Activated CD4-positive, alpha-beta T cell treated with anti-CD3 and anti-CD28 coated beads, Interleukin-2, amount 10 ng/mL, durations not matched to agents 7 days and 5 days (primary cell): ENCODE results near the gene ATL1. TPM values are rescaled to one million over a fixed set of nuclear protein-coding genes. Genes with fewer than 3 reads are reported as not detected.
A peak's percentile ranks its signal among the peaks of the same experiment; 100 is the strongest.
"Not testable (repeated sequence)": the region's sequence is repeated elsewhere in the genome, so short reads cannot be mapped to it uniquely, and the experiment has no call there.

Experiments
- CTCF ChIA-PET: fragments of 350-600 bp; sonication (Branson Sonifier 250); formaldehyde crosslinking; loops from one replicate; lab custom pipeline; 2021; ENCODE audit warnings: antibody characterized with exemption; lab: Charles Lee
- POLR2A ChIA-PET: fragments of 350-600 bp; sonication (Branson Sonifier 250); formaldehyde crosslinking; loops from one replicate; lab custom pipeline; 2021; ENCODE audit warnings: antibody characterized with exemption; lab: Charles Lee
- DNase-seq: peaks from one replicate; pipeline ENCODE4 v3.0.0-alpha.2; 2020
- H3K27ac Mint-ChIP-seq: one replicate; pipeline ENCODE4 v1.8.0; 2021; ENCODE audit warnings: mild to moderate bottlenecking, moderate library complexity, mixed read lengths
- H3K27me3 Mint-ChIP-seq: one replicate; pipeline ENCODE4 v1.8.0; 2021; ENCODE audit warnings: mixed read lengths
- H3K36me3 Mint-ChIP-seq: one replicate; pipeline ENCODE4 v1.8.0; 2021; ENCODE audit warnings: low read depth, mixed read lengths
- H3K4me1 Mint-ChIP-seq: one replicate; pipeline ENCODE4 v1.8.0; 2021; ENCODE audit warnings: mixed read lengths
- H3K4me3 Mint-ChIP-seq: one replicate; pipeline ENCODE4 v1.8.0; 2021; ENCODE audit warnings: mild to moderate bottlenecking, moderate library complexity, mixed read lengths
- H3K9me3 Mint-ChIP-seq: one replicate; pipeline ENCODE4 v1.8.0; 2021; ENCODE audit warnings: mixed read lengths
- total RNA-seq, 2 experiments: library from RNA; stranded (reverse); gene quantifications; one replicate each; pipeline ENCODE4 v1.2.3, GENCODE V29; 2021

ATL1 gene
- total RNA-seq, 2 experiments from 2014 or later, result 0.67 to 1.2 TPM

- Mint-ChIP-seq H3K27me3 (peaks cover 3% of the 10 kb centered on the region), H3K4me1 (peaks cover 50% of the 10 kb centered on the region), H3K4me3 (no peak overlapping the region), H3K9me3 (no peaks in the 10 kb centered on the region), H3K36me3 (peaks cover 14% of the 10 kb centered on the region), H3K27ac (no peak overlapping the region)
- no peak for DNase-seq
- ChIA-PET CTCF (interaction anchor here (1.6 kb wide), 1 partner anchor 209 kb away, joined by 3 read pairs; no protein-coding TSS in a partner anchor), POLR2A (no interaction called here)
Observed at GRCh38 chr14:50529288-50530179, 30.4 kb upstream of the ATL1 start.

- Mint-ChIP-seq H3K36me3 (peaks cover 14% of the 10 kb centered on the region), H3K4me1 (peaks cover 42% of the 10 kb centered on the region), H3K9me3 (no peaks in the 10 kb centered on the region), H3K27me3 (peaks cover 3% of the 10 kb centered on the region), H3K27ac (no peak overlapping the region), H3K4me3 (peak overlapping the region; percentile 91)
- ChIA-PET POLR2A (no interaction called here), CTCF (no interaction called here)
- DNase-seq, result no peak
Observed at GRCh38 chr14:50530358-50530757, 29.6 kb upstream of the ATL1 start.

GRCh38 chr14:50530794-50531365 is 29.1 kb upstream of the ATL1 start:
- ChIA-PET POLR2A (no interaction called here), CTCF (interaction anchor here (0.9 to 1.6 kb wide), 2 partner anchors 12 to 165 kb away, joined by 3 to 5 read pairs; no protein-coding TSS in a partner anchor)
- Mint-ChIP-seq H3K4me1 (peaks cover 42% of the 10 kb centered on the region), H3K36me3 (peaks cover 14% of the 10 kb centered on the region), H3K9me3 (no peaks in the 10 kb centered on the region), H3K27me3 (peaks cover 4% of the 10 kb centered on the region), H3K4me3 (peak overlapping the region; percentile 91), H3K27ac (no peak overlapping the region)
- no peak for DNase-seq

- H3K9me3 Mint-ChIP-seq, result no peaks in the 10 kb centered on the region
Observed at GRCh38 chr14:50531595-50532501, 28.1 kb upstream of the ATL1 start.

GRCh38 chr14:50532502-50533240 is 27.3 kb upstream of the ATL1 start, which contains the start of gene MAP4K5:
Gene MAP4K5 (minus strand): TSS chr14:50532569. CDS start chr14:50532049, 520 bp downstream.
- peaks cover 14% of the 10 kb centered on the region for H3K36me3 Mint-ChIP-seq
- H3K9me3 Mint-ChIP-seq, result peaks cover 2% of the 10 kb centered on the region
- peak within 1 kb of the TSS; percentile 90 for H3K27ac Mint-ChIP-seq
- H3K27me3 Mint-ChIP-seq, result peaks cover 5% of the 10 kb centered on the region
- H3K4me1 Mint-ChIP-seq, result peaks cover 39% of the 10 kb centered on the region
- H3K4me3 Mint-ChIP-seq, result peak within 1 kb of the TSS; percentile 91
- POLR2A ChIA-PET, result no interaction called here
- CTCF ChIA-PET, result interaction anchor here (0.7 to 1.6 kb wide), 10 partner anchors 8 to 680 kb away, joined by 3 to 5 read pairs (median 3); partner anchors contain the start of gene NEMF
- peak; percentile 89 for DNase-seq

More at GRCh38 chr14:50531595-50532501, 28.1 kb upstream of the ATL1 start:
- Mint-ChIP-seq H3K36me3 (peaks cover 14% of the 10 kb centered on the region), H3K27me3 (peaks cover 5% of the 10 kb centered on the region), H3K4me3 (peak overlapping the region; percentile 91), H3K27ac (peak overlapping the region; percentile 90), H3K4me1 (peaks cover 39% of the 10 kb centered on the region)
- peak; percentile 35 for DNase-seq
- ChIA-PET POLR2A (no interaction called here), CTCF (interaction anchor here (0.7 to 1.6 kb wide), 12 partner anchors 9 to 680 kb away, joined by 3 to 5 read pairs (median 3); partner anchors contain the start of gene NEMF)

GRCh38 chr14:50533241-50533705 is 26.7 kb upstream of the ATL1 start:
- ChIA-PET CTCF (no interaction called here), POLR2A (no interaction called here)
- H3K4me1 Mint-ChIP-seq, result peaks cover 35% of the 10 kb centered on the region
- H3K9me3 Mint-ChIP-seq, result peaks cover 2% of the 10 kb centered on the region
- peaks cover 5% of the 10 kb centered on the region for H3K27me3 Mint-ChIP-seq
- H3K27ac Mint-ChIP-seq, result peak overlapping the region; percentile 86
- peak overlapping the region; percentile 91 for H3K4me3 Mint-ChIP-seq
- H3K36me3 Mint-ChIP-seq, result peaks cover 17% of the 10 kb centered on the region
- DNase-seq, result no peak

GRCh38 chr14:50533806-50534205 is 26.1 kb upstream of the ATL1 start:
- Mint-ChIP-seq H3K4me1 (peaks cover 35% of the 10 kb centered on the region), H3K9me3 (peaks cover 2% of the 10 kb centered on the region), H3K27me3 (peaks cover 5% of the 10 kb centered on the region), H3K36me3 (peaks cover 14% of the 10 kb centered on the region), H3K27ac (no peak overlapping the region), H3K4me3 (no peak overlapping the region)
- ChIA-PET POLR2A (no interaction called here), CTCF (no interaction called here)
- no peak for DNase-seq

- DNase-seq, result no peak
- Mint-ChIP-seq H3K4me3 (no peak overlapping the region), H3K27ac (no peak overlapping the region), H3K4me1 (peaks cover 30% of the 10 kb centered on the region), H3K36me3 (peaks cover 9% of the 10 kb centered on the region), H3K27me3 (peaks cover 5% of the 10 kb centered on the region), H3K9me3 (peaks cover 2% of the 10 kb centered on the region)
- ChIA-PET CTCF (no interaction called here), POLR2A (no interaction called here)
Observed at GRCh38 chr14:50534416-50534815, 25.5 kb upstream of the ATL1 start.

- Mint-ChIP-seq H3K27ac (no peak overlapping the region), H3K4me3 (no peak overlapping the region), H3K36me3 (peaks cover 6% of the 10 kb centered on the region), H3K27me3 (peaks cover 5% of the 10 kb centered on the region), H3K4me1 (peaks cover 24% of the 10 kb centered on the region), H3K9me3 (peaks cover 2% of the 10 kb centered on the region)
- POLR2A ChIA-PET, result no interaction called here
- CTCF ChIA-PET, result no interaction called here
- no peak for DNase-seq
Observed at GRCh38 chr14:50534997-50535396, 24.9 kb upstream of the ATL1 start.

GRCh38 chr14:50538034-50538433 is 21.9 kb upstream of the ATL1 start:
- Mint-ChIP-seq H3K27ac (peak overlapping the region; percentile 14), H3K4me1 (peaks cover 13% of the 10 kb centered on the region)
- not testable (repeated sequence) for H3K27me3 Mint-ChIP-seq, H3K4me3 Mint-ChIP-seq, H3K9me3 Mint-ChIP-seq, DNase-seq, H3K36me3 Mint-ChIP-seq
- CTCF ChIA-PET, result interaction anchor here (1.5 kb wide), 1 partner anchor 217 kb away, joined by 4 read pairs; no protein-coding TSS in a partner anchor
- POLR2A ChIA-PET, result interaction anchor here (0.6 kb wide), 1 partner anchor 174 kb away, joined by 3 read pairs; no protein-coding TSS in a partner anchor

- no peak overlapping the region for H3K4me3 Mint-ChIP-seq
- ChIA-PET CTCF (interaction anchor here (1.0 to 1.4 kb wide), 3 partner anchors 14 to 321 kb away, joined by 3 to 5 read pairs (median 4); partner anchors contain the start of gene ATL1), POLR2A (no interaction called here)
- H3K36me3 Mint-ChIP-seq, result peaks cover 6% of the 10 kb centered on the region
- no peak for DNase-seq
- H3K9me3 Mint-ChIP-seq, result peaks cover 2% of the 10 kb centered on the region
- H3K27ac Mint-ChIP-seq, result no peak overlapping the region
- H3K27me3 Mint-ChIP-seq, result peaks cover 3% of the 10 kb centered on the region
- peaks cover 10% of the 10 kb centered on the region for H3K4me1 Mint-ChIP-seq
Observed at GRCh38 chr14:50539051-50539450, 20.9 kb upstream of the ATL1 start.
